GM23338 (cell line): Measurements from ENCODE around the gene CIPC. TPM values are rescaled to one million over a fixed set of nuclear protein-coding genes. Genes with fewer than 3 reads are reported as not detected.

ENCODE experiments used
- ATAC-seq: fragments of 200-7000 bp; cut with Tn5 transposase; 3 replicates; pipeline ENCODE4 v1.9.1; 2020
- DNase-seq: peaks from one replicate; pipeline ENCODE4 v3.0.0-alpha.2; 2015; ENCODE audit warnings: low spot score
- H2AFZ ChIP-seq: fragments of 200-600 bp; sonication (generic); 2 replicates; pipeline ENCODE4 v1.8.0; 2016; ENCODE audit warnings: antibody characterized with exemption, mild to moderate bottlenecking, moderate library complexity
- H3F3A ChIP-seq: fragments of 200-600 bp; sonication (generic); replicated peaks from 2 replicates; pipeline ENCODE4 v1.8.0; 2017; ENCODE audit warnings: antibody characterized with exemption, mixed run types, low read depth
- H3K27ac ChIP-seq: fragments of 200-600 bp; sonication (generic); 2 replicates; pipeline ENCODE4 v1.6.1; 2016; ENCODE audit warnings: low read depth
- H3K27me3 ChIP-seq: fragments of 200-600 bp; sonication (generic); 2 replicates; pipeline ENCODE4 v1.8.0; 2016; ENCODE audit warnings: mild to moderate bottlenecking, mixed run types, moderate library complexity; ENCODE audit not compliant: insufficient read depth
- H3K36me3 ChIP-seq: fragments of 200-600 bp; sonication (generic); 2 replicates; pipeline ENCODE4 v1.8.0; 2016; ENCODE audit warnings: mild to moderate bottlenecking; ENCODE audit not compliant: insufficient read depth
- H3K4me1 ChIP-seq: fragments of 200-600 bp; sonication (generic); 2 replicates; pipeline ENCODE4 v1.8.0; 2016; ENCODE audit warnings: mild to moderate bottlenecking, moderate library complexity; ENCODE audit not compliant: insufficient read depth
- H3K4me2 ChIP-seq: fragments of 200-600 bp; sonication (generic); 2 replicates; pipeline ENCODE4 v1.7.1; 2017; ENCODE audit warnings: mixed run types
- H3K4me3 ChIP-seq: fragments of 200-600 bp; sonication (generic); 2 replicates; pipeline ENCODE4 v1.6.1; 2016; ENCODE audit warnings: mixed run types
- H3K79me2 ChIP-seq: fragments of 200-600 bp; sonication (generic); replicated peaks from 2 replicates; pipeline ENCODE4 v1.8.0; 2017; ENCODE audit warnings: mild to moderate bottlenecking; ENCODE audit not compliant: insufficient read depth
- H3K9me2 ChIP-seq: fragments of 200-600 bp; sonication (generic); 2 replicates; pipeline ENCODE4 v1.8.0; 2017; ENCODE audit not compliant: insufficient read depth
- H4K20me1 ChIP-seq: fragments of 200-600 bp; sonication (generic); replicated peaks from 2 replicates; pipeline ENCODE4 v1.8.0; 2017; ENCODE audit warnings: mild to moderate bottlenecking; ENCODE audit not compliant: insufficient read depth
- H3K27ac Mint-ChIP-seq: 2 replicates; pipeline ENCODE4 v1.8.0; 2020; ENCODE audit warnings: inconsistent platforms, mild to moderate bottlenecking, moderate library complexity, mixed read lengths
- H3K27me3 Mint-ChIP-seq: 3 replicates; pipeline ENCODE4 v1.8.0; 2022; ENCODE audit warnings: low read depth, mild to moderate bottlenecking, moderate library complexity, mixed read lengths, inconsistent platforms; ENCODE audit not compliant: insufficient read depth, poor library complexity
- H3K36me3 Mint-ChIP-seq: 3 replicates; pipeline ENCODE4 v1.8.0; 2021; ENCODE audit warnings: low read depth, mild to moderate bottlenecking, inconsistent platforms, moderate library complexity, mixed read lengths
- H3K4me1 Mint-ChIP-seq: 3 replicates; pipeline ENCODE4 v1.8.0; 2020; ENCODE audit warnings: mild to moderate bottlenecking, inconsistent platforms, mixed read lengths
- H3K4me3 Mint-ChIP-seq: 3 replicates; pipeline ENCODE4 v1.8.0; 2021; ENCODE audit warnings: moderate library complexity, mild to moderate bottlenecking, inconsistent platforms, mixed read lengths
- H3K9me3 Mint-ChIP-seq: 3 replicates; pipeline ENCODE4 v1.8.0; 2020; ENCODE audit warnings: moderate library complexity, mild to moderate bottlenecking, inconsistent platforms, mixed read lengths
- CREB1 ChIP-seq: fragments of 250-450 bp; sonication (Bioruptor Pico); IDR thresholded peaks from 2 replicates; pipeline ENCODE4 v1.5.0; 2020; ENCODE audit warnings: low read depth, mild to moderate bottlenecking, moderate library complexity
- ETS1 ChIP-seq: IDR thresholded peaks from 2 replicates; pipeline ENCODE4 v1.6.1; 2016; ENCODE audit warnings: antibody characterized with exemption
- EZH2 ChIP-seq: fragments of 200-600 bp; sonication (generic); IDR thresholded peaks from one replicate; pipeline ENCODE4 v1.8.0; 2017; ENCODE audit warnings: antibody characterized with exemption, mild to moderate bottlenecking, low read depth; ENCODE audit not compliant: unreplicated experiment
- EZH2phosphoT487 ChIP-seq: fragments of 200-600 bp; sonication (generic); IDR thresholded peaks from one replicate; pipeline ENCODE4 v1.8.1; 2018; ENCODE audit warnings: antibody characterized with exemption; ENCODE audit not compliant: unreplicated experiment
- JUNB ChIP-seq: IDR thresholded peaks from one replicate; pipeline ENCODE4 v1.6.1; 2016; ENCODE audit warnings: antibody characterized with exemption; ENCODE audit not compliant: unreplicated experiment
- NANOG ChIP-seq: IDR thresholded peaks from 2 replicates; pipeline ENCODE4 v1.6.1; 2016; ENCODE audit warnings: antibody characterized with exemption, borderline replicate concordance
- REST ChIP-seq: IDR thresholded peaks from one replicate; pipeline ENCODE4 v1.6.1; 2018; ENCODE audit warnings: antibody characterized with exemption; ENCODE audit not compliant: unreplicated experiment
- STAT1 ChIP-seq: IDR thresholded peaks from one replicate; pipeline ENCODE4 v1.6.1; 2016; ENCODE audit warnings: antibody characterized with exemption; ENCODE audit not compliant: unreplicated experiment
- ZNF331 ChIP-seq: fragments of 250-450 bp; sonication (Bioruptor Pico); IDR thresholded peaks from 2 replicates; pipeline ENCODE4 v1.5.0; 2020; ENCODE audit warnings: low read depth, mild to moderate bottlenecking, moderate library complexity
- polyA plus RNA-seq: library from polyadenylated mRNA; unstranded; fragments of >200 nt; fragmentation: Nextera tagmentation; extraction: Ambion mirVana; gene quantifications from 2 replicates; pipeline ENCODE4 v1.2.1, GENCODE V29; 2016
- total RNA-seq: library from RNA; depleted of rRNA; stranded (reverse); fragments of >200 nt; shearing (Covaris generic); gene quantifications from 2 replicates; pipeline ENCODE4 v1.2.3, GENCODE V29; 2014
- TF ChIP-seq, protein P1 (sequence below): fragments of 250-450 bp; sonication (Bioruptor Pico); IDR thresholded peaks from 2 replicates; pipeline ENCODE4 v1.5.0; 2020; ENCODE audit warnings: mild to moderate bottlenecking, moderate library complexity

CIPC gene
- total and polyA plus RNA-seq, 2 experiments from 2014 or later = 8.1 to 36.9 TPM

DNA sequence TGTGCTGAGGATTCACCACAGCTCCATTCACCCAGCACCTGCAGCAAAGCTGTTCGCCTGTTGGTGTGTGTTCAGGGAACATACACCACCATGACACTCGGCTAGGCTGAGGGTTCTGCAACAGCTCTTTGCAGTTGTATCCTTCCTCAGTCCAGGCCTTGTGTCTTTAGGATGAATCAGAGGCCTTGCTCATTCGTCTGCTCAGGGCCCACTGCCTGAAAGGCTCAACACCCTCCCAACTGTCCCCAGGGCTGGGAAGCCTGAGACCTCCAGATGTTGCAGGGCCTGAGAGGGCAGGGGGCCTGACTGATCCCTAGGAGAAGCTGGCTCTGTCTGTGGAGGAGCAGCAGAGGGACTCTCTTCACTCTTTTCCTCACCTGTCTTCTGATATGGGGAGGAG, 32.3 kb downstream of the CIPC start:
- peaks cover 6% of the 10 kb centered on the region for H4K20me1 ChIP-seq
- Mint-ChIP-seq H3K27me3 (peaks cover 14% of the 10 kb centered on the region), H3K4me3 (no peak overlapping the region), H3K9me3 (no peaks in the 10 kb centered on the region), H3K4me1 (peaks cover 20% of the 10 kb centered on the region), H3K36me3 (peaks cover 40% of the 10 kb centered on the region), H3K27ac (no peak overlapping the region)
- no peaks in the 10 kb centered on the region for H3K9me2 ChIP-seq
- 0 out of 2 replicates have a peak, but pooled peaks cover 4% of the 10 kb centered on the region for H3K27me3 ChIP-seq
- no peaks in the 10 kb centered on the region; the same call in 1 of the 2 replicates for H3K36me3 ChIP-seq
- DNase-seq (no peak), ATAC-seq (no peak)
- no peak overlapping the region for H3K27ac ChIP-seq
- no peak overlapping the region for H3K4me2 ChIP-seq
- H3F3A ChIP-seq = 0 out of 2 replicates have a peak, but pooled peaks cover 10% of the 10 kb centered on the region
- no peaks in the 10 kb centered on the region for H3K79me2 ChIP-seq
- no peak overlapping the region for H2AFZ ChIP-seq
- no peak for TF ChIP-seq ZNF331 (CRISPR knock-in tag)
- H3K4me1 ChIP-seq = peaks cover 13% of the 10 kb centered on the region; the same call in 1 of the 2 replicates
- H3K4me3 ChIP-seq = no peak overlapping the region

GRCh38 chr14:77131206-77131605, 33.1 kb downstream of the CIPC start:
- Mint-ChIP-seq H3K4me3 (no peak overlapping the region), H3K27ac (no peak overlapping the region), H3K36me3 (peaks cover 45% of the 10 kb centered on the region), H3K9me3 (no peaks in the 10 kb centered on the region), H3K27me3 (peaks cover 6% of the 10 kb centered on the region), H3K4me1 (peaks cover 16% of the 10 kb centered on the region)
- Histone ChIP-seq H2AFZ (no peak overlapping the region), H3F3A (0 out of 2 replicates have a peak, but pooled peaks cover 11% of the 10 kb centered on the region), H3K36me3 (peaks cover 5% of the 10 kb centered on the region), H3K79me2 (no peaks in the 10 kb centered on the region), H3K9me2 (no peaks in the 10 kb centered on the region), H4K20me1 (peaks cover 8% of the 10 kb centered on the region), H3K27me3 (no peaks in the 10 kb centered on the region), H3K4me2 (no peak overlapping the region), H3K4me1 (0 out of 2 replicates have a peak, but pooled peaks cover 8% of the 10 kb centered on the region), H3K4me3 (no peak overlapping the region), H3K27ac (no peak overlapping the region)
- DNase-seq (no peak), ATAC-seq (no peak)
- TF ChIP-seq, protein P1, sequence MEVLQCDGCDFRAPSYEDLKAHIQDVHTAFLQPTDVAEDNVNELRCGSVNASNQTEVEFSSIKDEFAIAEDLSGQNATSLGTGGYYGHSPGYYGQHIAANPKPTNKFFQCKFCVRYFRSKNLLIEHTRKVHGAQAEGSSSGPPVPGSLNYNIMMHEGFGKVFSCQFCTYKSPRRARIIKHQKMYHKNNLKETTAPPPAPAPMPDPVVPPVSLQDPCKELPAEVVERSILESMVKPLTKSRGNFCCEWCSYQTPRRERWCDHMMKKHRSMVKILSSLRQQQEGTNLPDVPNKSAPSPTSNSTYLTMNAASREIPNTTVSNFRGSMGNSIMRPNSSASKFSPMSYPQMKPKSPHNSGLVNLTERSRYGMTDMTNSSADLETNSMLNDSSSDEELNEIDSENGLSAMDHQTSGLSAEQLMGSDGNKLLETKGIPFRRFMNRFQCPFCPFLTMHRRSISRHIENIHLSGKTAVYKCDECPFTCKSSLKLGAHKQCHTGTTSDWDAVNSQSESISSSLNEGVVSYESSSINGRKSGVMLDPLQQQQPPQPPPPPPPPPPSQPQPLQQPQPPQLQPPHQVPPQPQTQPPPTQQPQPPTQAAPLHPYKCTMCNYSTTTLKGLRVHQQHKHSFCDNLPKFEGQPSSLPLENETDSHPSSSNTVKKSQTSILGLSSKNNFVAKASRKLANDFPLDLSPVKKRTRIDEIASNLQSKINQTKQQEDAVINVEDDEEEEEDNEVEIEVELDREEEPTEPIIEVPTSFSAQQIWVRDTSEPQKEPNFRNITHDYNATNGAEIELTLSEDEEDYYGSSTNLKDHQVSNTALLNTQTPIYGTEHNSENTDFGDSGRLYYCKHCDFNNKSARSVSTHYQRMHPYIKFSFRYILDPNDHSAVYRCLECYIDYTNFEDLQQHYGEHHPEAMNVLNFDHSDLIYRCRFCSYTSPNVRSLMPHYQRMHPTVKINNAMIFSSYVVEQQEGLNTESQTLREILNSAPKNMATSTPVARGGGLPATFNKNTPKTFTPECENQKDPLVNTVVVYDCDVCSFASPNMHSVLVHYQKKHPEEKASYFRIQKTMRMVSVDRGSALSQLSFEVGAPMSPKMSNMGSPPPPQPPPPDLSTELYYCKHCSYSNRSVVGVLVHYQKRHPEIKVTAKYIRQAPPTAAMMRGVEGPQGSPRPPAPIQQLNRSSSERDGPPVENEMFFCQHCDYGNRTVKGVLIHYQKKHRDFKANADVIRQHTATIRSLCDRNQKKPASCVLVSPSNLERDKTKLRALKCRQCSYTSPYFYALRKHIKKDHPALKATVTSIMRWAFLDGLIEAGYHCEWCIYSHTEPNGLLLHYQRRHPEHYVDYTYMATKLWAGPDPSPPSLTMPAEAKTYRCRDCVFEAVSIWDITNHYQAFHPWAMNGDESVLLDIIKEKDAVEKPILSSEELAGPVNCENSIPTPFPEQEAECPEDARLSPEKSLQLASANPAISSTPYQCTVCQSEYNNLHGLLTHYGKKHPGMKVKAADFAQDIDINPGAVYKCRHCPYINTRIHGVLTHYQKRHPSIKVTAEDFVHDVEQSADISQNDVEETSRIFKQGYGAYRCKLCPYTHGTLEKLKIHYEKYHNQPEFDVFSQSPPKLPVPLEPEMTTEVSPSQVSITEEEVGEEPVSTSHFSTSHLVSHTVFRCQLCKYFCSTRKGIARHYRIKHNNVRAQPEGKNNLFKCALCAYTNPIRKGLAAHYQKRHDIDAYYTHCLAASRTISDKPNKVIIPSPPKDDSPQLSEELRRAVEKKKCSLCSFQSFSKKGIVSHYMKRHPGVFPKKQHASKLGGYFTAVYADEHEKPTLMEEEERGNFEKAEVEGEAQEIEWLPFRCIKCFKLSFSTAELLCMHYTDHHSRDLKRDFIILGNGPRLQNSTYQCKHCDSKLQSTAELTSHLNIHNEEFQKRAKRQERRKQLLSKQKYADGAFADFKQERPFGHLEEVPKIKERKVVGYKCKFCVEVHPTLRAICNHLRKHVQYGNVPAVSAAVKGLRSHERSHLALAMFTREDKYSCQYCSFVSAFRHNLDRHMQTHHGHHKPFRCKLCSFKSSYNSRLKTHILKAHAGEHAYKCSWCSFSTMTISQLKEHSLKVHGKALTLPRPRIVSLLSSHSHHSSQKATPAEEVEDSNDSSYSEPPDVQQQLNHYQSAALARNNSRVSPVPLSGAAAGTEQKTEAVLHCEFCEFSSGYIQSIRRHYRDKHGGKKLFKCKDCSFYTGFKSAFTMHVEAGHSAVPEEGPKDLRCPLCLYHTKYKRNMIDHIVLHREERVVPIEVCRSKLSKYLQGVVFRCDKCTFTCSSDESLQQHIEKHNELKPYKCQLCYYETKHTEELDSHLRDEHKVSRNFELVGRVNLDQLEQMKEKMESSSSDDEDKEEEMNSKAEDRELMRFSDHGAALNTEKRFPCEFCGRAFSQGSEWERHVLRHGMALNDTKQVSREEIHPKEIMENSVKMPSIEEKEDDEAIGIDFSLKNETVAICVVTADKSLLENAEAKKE (CRISPR knock-in tag) = no peak
- TF ChIP-seq JUNB (no peak), ETS1 (no peak), ZNF331 (CRISPR knock-in tag) (no peak), STAT1 (no peak), EZH2 (no peak), NANOG (no peak), CREB1 (CRISPR knock-in tag) (no peak), EZH2phosphoT487 (no peak), REST (no peak)
